HG03045 (cell line): ENCODE measurements around the gene MCC.
A peak's percentile ranks its signal among the peaks of the same experiment; 100 is the strongest.
"Not testable (repeated sequence)": the region's sequence is repeated elsewhere in the genome, so short reads cannot be mapped to it uniquely, and the experiment has no call there.

Experiments used
- ATAC-seq: cut with Tn5 transposase; IDR thresholded peaks from one replicate; pipeline ENCODE4 v1.9.1; 2021; ENCODE audit warnings: mild to moderate bottlenecking, moderate library complexity; ENCODE audit not compliant: unreplicated experiment

The MCC gene

DNA sequence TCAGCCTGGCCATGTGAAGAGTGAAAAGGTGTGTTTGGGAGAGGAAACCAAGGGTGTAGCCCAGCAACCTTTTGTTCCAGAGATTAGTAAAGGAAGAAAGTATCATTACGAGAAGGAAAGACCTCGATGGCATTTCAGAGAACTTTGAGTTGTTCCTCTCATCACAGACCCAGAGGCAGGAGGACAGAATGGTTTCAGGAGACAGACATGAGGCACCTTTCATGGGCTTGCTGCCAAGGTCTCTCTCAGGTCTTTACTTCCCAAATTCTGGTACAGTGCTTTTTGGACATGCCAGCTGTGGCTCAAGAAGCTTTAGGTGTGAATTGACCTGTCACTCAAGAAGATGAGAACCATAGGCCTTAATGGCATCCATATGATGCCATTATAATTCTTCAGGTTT, 2.8 kb upstream of the MCC start:
- ATAC-seq, result no peak

- ATAC-seq, result no peak
Measured at GRCh38 chr5:113490317-113490716, 2.1 kb upstream of the MCC start.

GRCh38 chr5:113489299-113489698, 1.0 kb upstream of the MCC start:
- peak; percentile 63 for ATAC-seq

DNA sequence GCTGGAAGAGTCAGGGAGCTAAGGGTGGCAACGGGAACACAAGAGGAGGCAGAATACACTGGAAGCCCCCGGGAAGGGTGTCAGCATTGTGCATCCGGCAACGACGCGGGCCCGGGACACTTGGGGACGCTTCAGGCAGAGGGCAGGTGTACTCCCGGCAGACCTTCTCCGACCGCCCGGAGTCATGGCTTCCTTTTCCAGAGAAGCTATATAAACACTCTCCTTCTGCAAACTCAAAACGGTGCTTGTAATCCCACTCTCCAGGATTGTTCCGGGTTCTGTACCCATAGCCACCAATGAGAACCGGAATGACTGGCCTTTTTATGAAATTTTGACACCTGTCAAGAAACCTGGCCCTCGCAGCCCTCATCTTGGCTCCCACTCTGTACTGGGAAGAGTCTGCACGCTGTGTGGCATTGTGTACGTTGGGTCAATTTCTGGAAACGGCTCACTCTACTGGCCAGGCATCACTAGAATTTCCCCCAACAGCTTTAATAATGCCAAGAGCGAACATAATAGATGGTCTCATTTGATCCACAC, 462 bp upstream of the MCC start:
- ATAC-seq, result no peak

DNA sequence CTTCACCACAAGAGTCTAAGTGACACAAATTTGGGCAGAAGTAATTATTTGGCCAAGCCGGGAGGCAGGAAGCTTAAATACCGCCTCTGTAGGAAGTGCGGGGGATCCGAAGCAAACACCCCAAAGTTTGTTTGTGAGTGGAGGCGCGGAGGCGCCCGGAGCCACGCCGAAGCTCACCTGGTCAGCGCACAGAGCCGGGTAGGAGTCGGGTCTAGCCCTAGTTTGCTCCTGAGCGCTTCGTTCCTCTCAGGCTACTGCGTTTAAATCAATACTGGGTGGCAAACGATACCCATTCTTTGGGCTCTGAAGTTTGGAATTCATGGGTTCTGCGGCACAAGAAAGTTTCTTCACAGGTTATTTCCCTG, 855 bp downstream of the MCC start:
- no peak for ATAC-seq

DNA sequence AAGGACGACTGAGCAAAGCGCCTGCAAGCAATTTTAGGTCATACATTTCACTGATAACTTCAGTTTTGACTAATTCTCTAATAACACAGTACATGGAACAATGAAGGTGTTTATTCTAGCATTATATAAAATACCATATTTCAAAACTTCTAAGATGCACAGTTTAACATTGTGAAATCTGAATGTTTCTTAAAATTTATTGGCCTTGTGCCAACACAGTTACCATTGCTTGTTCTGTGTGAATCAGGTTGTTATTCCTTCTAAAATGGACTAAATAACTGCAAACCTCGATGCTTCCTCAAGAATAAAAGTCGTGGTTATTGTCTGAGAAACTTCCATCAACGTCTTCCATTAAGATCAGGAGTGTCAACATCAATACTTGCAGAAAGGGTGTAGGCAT, 8.0 kb downstream of the MCC start:
- ATAC-seq, result no peak

DNA sequence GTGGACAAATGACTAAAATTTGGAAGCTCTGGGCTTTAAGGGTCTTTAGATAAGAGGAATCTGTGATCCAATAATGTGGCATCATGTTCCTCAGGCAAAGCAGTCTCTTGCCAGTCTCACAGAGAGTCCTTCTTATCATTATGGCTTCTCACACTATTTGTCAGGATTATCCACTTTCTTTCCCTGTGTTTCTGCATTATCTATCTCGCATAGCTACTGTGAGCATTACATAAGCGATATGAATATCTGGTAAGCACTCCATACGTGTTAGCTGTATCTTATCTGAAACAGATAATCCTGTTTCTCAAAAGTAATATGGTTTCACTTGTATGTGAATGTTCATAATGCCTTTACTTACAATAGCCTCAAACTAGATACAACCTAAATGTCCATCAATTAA, 9.6 kb downstream of the MCC start:
- no peak for ATAC-seq

GRCh38 chr5:113474100-113474728, 14.0 kb downstream of the MCC start:
- no peak for ATAC-seq

GRCh38 chr5:113463032-113463431, 25.2 kb downstream of the MCC start:
- ATAC-seq, result no peak

DNA sequence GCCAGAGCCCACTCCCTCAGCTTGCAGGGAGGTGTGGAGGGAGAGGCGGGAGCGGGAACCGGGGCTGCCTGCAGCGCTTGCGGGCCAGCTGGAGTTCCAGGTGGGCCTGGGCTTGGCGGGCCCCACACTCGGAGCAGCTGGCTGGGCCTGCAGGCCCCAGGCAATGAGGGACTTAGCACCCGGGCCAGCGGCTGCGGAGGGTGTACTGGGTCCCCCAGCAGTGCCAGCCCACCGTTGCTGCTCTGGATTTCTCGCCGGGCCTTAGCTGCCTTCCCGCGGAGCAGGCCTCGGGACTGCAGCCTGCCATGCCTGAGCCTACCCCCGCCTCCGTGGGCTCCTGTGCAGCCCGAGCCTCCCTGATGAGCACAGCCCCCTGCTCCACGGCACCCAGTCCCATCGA, 31.1 kb downstream of the MCC start:
- ATAC-seq, result not testable (repeated sequence)

DNA sequence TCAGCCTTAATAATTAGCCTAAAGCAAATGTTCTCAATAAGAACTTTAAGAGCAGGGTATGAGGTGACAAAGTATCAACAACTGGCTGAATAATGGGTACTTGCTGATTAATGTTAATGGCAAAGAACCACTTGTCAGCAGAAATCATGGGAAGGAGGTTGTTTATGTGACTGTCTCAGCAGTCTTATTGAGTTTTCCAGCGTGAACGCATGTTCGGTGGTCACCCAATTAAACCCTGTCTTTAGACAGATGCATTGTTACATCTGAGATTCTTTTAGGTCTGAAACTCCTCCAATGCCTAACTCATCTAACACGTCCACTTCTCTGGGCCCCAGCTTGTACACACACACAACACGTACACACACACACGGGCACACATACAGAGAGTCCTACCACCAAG, 35.3 kb downstream of the MCC start:
- ATAC-seq, result no peak

GRCh38 chr5:113451797-113452196, 36.5 kb downstream of the MCC start:
- ATAC-seq, result no peak

DNA sequence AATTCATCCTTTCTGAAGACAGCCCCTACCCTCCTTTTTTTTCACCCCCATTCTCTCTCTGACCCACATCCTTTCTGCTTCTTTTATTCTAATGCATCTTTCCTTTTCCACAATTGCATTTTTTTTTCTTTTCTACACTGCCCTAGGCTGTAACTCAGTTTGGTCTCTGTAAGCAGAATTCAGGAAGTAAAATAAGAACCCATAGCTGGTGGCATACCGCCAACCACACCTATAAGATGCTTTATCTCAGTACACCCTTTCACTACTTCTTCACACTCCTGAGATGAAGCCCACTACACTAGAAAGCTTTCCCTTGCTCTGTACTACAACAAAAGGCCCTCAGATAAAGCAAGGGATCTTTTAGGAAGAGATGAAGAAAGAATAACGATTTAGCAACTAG, 37.3 kb downstream of the MCC start:
- no peak for ATAC-seq

- no peak for ATAC-seq
Measured at GRCh38 chr5:113450462-113450861, 37.8 kb downstream of the MCC start.

GRCh38 chr5:113448252-113448651, 40.0 kb downstream of the MCC start:
- ATAC-seq, result no peak

DNA sequence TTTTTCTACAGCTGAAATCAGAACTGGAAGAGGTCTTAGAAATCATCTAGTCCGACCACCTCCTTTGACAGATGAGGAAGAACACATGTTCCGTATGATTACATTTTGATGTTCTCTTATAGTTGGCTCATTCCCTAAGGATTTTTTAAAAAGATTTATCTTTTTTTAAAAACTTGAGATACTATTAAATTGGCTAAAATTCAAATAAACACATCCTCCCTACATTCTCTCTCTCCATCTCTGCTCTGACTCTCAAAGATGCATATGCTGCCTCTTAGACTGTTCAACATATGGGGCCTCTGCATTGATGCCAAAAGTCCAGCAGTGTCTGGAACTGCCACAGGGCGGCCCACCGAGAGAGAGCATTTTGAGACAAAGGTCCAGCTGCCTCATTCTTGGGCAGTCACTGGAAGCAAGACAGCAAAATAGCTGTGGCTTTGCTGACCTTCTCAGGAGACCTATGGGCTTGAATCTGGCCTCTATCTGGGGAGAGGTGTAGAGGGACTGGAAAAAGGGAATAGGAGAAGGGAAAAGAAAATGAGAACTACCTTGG, 40.7 kb downstream of the MCC start:
- no peak for ATAC-seq

- no peak for ATAC-seq
Measured at GRCh38 chr5:113446358-113446927, 41.8 kb downstream of the MCC start.

DNA sequence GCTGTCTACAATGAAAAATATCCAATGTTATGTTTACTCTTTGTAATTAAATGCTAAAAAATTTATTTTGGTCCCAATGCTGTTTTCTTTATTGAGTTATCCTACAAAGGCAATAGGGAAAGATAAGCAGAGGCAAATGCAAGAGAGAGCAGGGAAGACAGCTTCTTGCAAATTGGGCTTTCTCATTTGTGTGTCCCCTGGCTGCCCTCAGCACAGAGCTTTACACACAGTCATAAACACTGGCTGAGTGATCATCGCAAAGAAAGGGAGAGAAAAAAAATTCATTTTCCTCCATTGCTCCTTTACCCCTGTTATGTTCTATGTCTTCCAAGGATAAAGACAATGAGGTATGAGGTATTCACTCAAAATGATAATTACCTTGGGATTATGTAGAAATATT, 51.1 kb downstream of the MCC start:
- no peak for ATAC-seq

DNA sequence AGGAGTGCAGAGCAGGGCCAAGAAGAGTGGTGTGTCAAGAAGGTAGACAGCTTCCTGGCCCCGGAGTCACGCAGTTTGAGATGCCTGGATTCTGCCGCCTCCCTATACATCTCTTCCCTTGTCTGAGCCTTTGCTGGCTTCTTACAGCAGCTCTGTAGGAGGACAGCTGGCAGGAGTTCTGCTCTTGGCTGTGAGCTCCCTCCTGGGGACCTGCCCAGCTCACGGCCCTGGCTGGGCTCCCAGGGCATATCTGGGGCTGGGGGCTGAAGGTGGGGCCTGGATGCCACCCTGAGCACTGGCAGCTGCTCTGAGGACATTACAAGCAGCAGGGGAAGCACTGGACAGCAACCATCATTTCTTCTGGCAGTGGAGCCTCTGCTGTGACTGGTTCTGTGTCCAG, 52.7 kb downstream of the MCC start:
- no peak for ATAC-seq

DNA sequence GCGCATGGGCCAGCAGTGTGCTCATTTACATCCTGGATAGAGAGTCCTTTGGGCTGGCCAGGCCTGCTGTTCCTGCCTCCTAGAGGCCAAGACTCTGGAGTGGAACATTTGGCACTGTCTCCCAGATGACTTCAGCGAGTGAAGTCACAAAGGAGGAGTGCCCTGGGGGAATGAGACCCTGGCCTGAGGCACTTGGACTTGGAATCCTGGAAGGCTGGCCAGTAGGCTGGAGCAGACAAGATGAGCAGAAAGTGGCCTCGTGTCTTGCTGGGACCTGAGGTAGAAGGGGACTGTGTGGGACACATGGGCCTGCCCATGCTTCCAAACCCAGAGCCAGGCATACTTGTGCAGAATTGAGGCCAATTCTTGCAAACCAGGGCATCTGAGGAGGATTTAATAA, 53.4 kb downstream of the MCC start, which contains the start of gene TSSK1B:
Gene TSSK1B, minus strand, starts transcription at position 101 of the 400 bp plus-strand sequence. CDS start 150 bp downstream, outside the sequence.
- no peak for ATAC-seq

DNA sequence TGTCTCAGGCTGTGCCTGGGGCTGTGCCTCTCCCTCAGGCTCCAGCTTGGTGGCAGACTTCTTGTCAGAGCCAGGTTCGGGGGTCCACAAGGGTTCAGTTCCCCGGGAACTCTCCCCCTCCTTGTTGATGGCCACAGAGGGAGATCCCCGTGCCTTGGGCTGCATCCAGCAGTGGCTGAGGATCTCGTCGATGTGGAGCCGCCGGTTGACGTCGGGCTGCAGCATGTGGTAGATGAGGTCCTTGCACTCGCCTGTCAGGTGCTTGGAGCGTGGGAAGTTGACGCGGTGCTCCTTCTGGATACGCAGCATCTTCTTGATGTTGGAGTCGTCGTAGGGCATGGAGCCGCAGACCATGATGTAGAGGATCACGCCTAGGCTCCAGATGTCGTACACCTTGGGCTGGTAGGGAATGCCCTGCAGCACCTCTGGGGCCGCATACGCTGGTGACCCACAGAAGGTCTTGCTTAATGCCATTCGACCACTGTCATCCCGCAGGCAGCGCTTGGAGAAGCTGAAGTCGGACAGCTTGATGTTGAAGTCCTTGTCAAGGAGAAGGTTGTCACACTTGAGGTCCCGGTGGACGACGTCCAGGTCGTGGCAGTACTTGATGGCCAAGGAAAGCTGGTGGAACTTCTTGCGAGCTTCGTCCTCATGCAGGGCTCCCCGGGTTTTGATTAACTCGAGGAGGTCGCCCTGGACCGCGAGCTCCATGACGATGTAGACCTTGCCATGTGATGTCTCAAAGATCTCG, 54.2 kb downstream of the MCC start:
- no peak for ATAC-seq

DNA sequence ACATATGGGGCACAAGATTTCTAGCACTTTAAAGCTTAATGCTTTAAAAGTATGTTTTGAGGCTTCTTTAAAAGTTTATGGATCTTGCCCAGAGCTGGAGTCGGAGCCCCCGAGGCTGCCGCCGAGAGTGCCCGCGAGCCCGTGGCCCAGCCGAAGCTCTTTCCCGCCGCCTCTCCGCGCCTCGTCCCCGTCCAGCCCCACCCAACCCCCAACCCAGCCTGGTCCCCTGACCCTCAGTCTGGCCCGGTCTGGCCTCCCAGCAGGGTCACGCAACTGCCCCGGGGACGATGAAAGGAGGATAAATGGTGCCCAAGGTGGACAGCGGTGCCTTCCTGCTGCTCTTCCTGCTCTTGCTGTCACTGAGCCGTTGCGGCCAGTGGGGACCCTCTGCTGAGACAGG, 55.2 kb downstream of the MCC start:
- no peak for ATAC-seq
